Measurements from ENCODE around the gene SRGN. TPM values are rescaled to one million over a fixed set of nuclear protein-coding genes. Genes with fewer than 3 reads are reported as not detected.

Gene SRGN
- total and polyA plus RNA-seq, 10 of the 15 experiments (the other 5 are each of a cell fraction or from before 2014, with no cell fraction given), result 382 to 2,414 (median 885) TPM

GRCh38 chr10:69088801-69089501 is 1.0 kb downstream of the SRGN start (continued):
- no peak; the same call in 1 of the 2 replicates for TF ChIP-seq POLR2AphosphoS2 (IDR thresholded peaks at IDR 0.05; ENCODE audit: low read depth, low read length)
- no peak for TF ChIP-seq CUX1 (IDR thresholded peaks at IDR 0.05; ENCODE audit: insufficient replicate concordance, low read depth, low read length)
- peak; percentile 79; the same call in 1 of the 2 replicates for TF ChIP-seq GABPA (IDR thresholded peaks at IDR 0.05; ENCODE audit: low read depth)
- no peak for TF ChIP-seq JUND (IDR thresholded peaks at IDR 0.05; ENCODE audit: low read depth, low read length)
- TF ChIP-seq HDGF (IDR thresholded peaks at IDR 0.05), result no peak
- no peak for TF ChIP-seq NFIC (IDR thresholded peaks at IDR 0.05; ENCODE audit: low read depth, low read length)
- no peak for TF ChIP-seq SMAD1 (IDR thresholded peaks at IDR 0.05; ENCODE audit: low read depth, partially characterized antibody)
- TF ChIP-seq NKRF (conservative IDR thresholded peaks at IDR 0.05), result no peak
- TF ChIP-seq NFYA (IDR thresholded peaks at IDR 0.05; ENCODE audit: borderline replicate concordance, low read depth, low read length), result no peak
- TF ChIP-seq CREM (IDR thresholded peaks at IDR 0.05; ENCODE audit: low read depth), result peak; percentile 91
- TF ChIP-seq ZNF592 (IDR thresholded peaks at IDR 0.05), result no peak
- TF ChIP-seq HSF1 (IDR thresholded peaks at IDR 0.05; ENCODE audit: low read depth, low read length), result no peak

Data from GM12878 (cell line).